Effector CD8-positive, alpha-beta T cell (primary cell): ENCODE results near the gene MSL3.

Source experiments
- DNase-seq: peaks from one replicate; lab custom pipeline; 2025; lab: John Stamatoyannopoulos, UW
- total RNA-seq, 4 experiments: gene quantifications; one replicate each; lab custom pipeline; 2026; lab: John Stamatoyannopoulos, UW

MSL3 gene, protein sequence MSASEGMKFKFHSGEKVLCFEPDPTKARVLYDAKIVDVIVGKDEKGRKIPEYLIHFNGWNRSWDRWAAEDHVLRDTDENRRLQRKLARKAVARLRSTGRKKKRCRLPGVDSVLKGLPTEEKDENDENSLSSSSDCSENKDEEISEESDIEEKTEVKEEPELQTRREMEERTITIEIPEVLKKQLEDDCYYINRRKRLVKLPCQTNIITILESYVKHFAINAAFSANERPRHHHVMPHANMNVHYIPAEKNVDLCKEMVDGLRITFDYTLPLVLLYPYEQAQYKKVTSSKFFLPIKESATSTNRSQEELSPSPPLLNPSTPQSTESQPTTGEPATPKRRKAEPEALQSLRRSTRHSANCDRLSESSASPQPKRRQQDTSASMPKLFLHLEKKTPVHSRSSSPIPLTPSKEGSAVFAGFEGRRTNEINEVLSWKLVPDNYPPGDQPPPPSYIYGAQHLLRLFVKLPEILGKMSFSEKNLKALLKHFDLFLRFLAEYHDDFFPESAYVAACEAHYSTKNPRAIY
- 119 to 140 (median 131) reads per million in 4 experiments for total RNA-seq

DNA sequence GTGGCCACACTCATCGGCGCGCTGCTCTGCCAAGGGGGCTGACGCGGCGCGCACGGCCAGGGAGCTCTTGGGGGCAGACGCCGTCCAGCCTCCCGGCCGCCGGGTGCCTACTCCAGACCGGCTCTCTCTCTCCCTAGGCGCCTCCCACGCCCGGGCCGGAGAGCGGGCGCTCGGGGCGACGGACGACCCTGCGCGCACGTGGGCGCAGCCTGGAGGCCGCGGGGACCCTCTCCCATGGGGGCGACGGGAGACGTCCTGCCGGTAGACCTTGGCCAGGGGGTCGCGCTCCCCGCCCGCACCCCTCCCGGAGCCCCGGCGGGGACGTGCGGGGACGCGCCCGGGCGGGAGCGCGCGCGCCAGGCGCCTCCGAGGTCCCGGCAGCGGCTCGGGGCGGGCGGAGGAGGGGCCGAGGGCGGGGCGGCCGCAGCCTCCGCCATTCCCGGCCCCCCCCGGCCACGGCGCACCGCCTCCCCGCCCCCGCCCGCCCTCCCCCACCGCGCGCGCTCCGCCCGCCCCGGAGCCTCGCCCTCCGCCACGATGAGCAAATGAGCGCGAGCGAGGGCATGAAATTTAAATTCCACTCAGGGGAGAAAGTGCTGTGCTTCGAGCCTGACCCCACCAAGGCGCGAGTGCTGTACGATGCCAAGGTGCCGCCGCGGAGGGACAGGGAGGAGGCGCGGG, at the start of gene MSL3:
TSS of gene MSL3 (plus strand) at position 519 of the 681 bp plus-strand sequence. CDS start at position 546, 27 bp downstream.
- DNase-seq, result peak; percentile 18

DNA sequence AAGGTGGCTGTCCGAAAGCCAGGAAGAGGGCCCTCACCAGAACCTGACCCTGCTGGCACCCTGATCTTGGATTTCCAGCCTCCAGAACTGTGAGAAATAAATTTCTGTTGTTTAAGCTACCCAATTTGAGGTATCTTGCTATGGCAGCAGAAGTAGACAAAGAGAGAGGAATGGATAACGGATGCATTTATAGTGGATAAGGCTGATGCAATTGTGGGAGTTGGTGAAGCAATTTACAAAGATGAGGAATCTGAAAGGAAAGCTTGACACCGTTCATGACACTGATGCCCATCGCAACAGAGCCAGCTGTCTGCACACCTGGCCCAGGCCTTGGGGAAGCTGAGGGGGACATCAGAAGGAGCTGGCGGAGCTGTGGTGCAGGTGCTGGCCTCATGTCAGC, 35.7 kb upstream of the MSL3 start:
- DNase-seq, result no peak

DNA sequence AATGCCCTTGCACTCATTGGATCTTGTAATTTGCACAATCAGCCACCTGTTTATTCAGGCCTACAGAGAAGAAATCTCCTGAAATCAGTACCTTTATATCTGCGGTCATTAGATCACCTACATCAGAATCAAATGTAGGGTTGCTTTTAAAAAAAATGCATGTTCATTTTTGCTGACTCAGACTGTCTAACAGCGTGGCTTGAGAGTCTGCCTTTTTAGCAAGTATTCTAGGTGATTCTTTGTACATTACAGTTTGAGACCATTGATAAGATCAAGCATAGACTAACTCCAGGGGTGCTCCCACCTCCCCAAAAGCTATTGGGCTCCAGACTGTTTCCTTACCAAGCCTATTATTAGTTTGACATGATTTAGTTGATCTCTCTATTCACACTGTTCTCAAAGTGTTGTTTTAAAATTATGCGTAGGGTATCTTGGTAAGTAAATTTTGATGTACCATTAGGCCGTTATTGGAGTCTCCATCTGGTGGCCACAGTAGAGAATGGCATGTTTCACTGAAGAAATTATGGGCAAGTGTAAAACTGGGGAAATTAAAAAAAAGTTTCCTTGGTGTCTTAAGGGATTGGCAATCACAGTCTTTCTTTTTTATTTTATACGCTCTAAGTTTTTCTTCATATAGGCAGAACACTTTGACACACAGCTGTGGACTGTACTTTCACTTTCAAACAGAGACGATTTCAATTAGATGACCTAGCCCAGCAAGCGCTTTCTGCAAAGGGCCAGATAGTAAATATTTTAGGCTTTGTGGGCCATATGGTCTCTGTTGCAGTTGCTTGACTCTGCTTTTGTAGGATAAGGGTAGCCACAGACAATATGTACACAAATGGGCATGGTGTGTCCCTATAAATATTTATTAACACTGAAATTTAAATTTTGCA, 33.7 kb upstream of the MSL3 start:
- no peak for DNase-seq

DNA sequence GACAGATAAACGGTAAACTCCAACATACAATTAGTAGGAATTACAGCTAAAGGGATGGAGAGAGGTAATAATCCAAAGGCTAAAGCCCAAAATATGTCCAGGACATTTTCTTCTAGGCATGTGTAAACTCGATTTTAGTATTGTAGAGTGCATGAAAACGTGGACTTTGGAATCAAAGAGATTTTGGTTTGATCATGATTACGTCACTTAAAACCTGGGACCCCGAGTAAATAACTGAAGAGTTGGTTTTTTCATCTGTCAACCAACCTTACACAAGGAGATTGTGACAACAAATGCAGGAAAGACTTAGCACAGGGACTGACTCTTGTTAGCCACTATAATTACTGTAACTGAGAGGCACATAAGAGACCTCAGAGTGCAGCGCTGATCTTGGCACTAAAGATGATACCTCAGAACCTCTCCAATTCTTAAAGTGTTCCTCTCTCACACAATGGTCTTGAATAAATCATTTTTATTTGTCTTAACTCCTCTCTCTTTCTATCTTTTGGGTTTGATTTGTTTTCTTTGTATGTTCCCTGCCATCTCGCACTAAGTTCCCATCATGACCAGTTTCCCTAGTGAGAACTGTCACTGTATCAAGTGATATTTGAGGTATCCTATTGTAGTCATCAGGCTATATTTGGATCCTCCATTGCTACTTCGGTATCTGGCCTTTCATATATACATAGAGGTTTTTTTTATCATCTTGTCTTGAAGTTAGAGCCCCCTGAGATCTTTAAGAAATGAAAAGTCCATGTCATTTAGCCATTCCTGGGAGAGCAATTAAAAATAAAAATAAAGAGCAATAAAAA, 32.2 kb upstream of the MSL3 start:
- DNase-seq, result no peak

DNA sequence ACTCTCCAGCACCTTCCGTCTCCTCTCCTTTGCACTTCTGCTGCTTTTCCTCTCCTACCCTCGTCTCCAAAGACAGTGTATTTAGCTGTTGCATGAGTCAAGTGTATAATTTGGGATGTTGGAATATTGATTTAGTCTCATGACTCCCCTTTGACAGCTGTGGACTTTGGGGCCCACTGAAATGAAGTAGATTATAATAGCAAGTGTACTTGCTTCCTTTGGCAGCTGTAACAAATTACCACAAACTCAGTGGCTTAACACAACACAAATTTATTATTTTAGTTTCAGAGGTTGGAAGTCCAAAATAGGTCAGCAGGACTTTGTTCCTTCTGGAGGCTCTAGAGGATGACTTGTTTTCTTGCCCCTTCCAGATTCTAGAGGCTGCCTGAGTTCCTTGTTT, 29.5 kb upstream of the MSL3 start:
- DNase-seq, result no peak

DNA sequence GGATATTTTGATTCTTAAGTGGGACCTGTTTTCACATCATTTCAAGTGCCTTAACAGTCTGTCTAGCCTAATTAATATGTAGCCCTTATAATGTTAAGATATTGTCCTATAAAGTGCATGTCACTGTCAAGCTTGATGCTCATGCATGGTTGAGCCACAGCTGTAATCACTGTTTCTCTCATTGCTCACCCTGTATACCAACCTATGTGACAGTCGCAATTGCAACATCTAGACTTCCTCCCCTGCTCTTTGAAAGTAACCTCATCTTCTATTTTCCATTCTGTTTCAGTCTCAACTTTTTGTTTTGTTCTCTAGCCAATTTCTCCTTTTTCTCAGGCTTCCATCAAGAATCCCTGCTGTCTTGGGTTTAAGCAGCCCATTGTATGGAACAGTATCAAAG, 24.4 kb upstream of the MSL3 start:
- no peak for DNase-seq

DNA sequence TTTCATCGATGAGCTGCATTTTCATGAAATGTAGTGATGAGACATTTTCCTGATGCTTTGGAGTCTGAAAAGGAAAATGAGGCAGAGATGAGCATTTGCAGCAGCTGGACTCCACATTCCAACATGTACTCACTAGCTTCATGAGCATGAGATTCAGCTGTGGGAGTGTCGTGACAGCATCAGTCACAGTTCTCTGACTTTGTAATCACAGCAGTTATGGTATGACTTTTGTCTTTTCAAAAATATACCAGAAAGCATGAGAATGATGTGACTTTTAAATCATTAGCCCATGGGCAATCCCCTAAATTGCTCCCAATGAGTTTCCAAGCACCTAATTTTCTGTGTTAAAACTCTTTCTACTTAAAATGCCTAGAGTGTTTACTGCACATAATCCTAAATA, 18.3 kb upstream of the MSL3 start:
- no peak for DNase-seq

DNA sequence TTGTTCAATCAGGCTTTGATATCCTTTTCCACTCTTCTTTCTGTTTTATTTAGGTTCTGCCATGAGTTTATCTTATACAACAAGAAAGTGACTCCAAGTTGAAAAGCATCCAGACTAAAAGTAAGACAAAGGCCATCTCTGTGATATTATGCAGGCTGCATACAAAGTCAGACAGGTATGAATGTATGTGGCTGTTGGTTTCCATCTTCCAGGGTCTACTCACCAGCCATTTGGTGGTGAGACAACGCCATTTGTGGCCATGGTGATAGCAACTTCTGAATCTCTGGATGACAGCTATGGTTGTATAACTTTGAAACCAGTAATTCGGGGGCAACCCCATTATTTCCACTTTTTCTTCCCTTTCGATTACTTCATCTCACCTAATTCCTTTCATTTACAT, 17.2 kb upstream of the MSL3 start:
- DNase-seq, result no peak

DNA sequence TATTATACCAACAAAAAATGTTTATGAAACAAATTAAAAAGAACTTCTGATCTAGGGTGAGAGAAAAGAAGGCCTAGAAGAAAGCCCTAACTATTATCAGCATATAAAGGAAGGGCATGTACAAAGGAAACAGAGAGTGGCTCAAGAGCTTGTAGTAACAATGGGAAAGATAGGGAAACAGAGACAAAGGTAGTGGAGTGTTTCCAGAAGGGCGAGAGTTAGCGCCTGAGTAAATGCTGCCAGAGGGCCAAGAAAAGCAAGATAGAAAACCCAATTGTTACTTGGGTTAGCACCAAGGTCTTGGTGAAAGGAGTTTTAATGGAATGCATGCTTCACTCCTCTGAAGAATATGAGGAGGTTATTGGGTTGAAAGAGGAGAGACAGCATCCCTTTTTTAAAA, 16.5 kb upstream of the MSL3 start:
- DNase-seq, result no peak

DNA sequence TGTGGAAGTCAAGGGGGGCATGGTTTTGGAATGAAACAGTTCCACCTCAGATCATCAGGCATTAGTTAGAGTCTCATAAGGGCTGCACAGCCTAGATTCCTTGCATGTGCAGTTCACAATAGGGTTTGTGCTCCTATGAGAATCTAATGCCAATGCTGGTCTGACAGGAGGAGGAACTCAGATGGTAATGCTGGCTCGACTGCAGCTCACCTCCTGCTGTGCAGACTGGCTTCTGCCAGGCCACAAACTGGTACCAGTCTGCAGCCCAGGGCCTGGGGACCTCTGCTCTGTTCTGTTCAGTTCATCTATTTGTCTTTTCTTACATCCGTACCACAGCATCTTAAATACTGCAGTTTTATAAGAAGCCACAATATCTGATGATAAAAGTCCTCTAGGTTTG, 12.2 kb upstream of the MSL3 start:
- DNase-seq, result no peak

DNA sequence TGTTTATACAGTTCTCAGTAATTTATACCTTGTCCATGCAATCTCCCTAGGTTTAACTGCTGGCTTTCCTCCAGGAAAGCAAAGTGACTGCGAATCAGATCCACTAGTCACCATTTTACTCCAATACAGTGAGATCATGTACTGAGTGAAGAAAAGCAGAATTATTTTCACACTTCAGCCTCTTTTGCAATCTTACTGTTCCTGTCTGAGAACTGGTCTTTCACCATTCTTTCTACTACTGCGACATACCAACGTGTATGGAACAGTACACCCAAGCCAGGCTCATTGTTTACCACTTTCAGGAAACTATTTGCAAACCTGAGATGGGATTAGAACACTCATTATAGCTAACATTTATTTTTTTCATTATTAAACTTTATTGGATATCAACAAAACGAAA, 8.0 kb upstream of the MSL3 start:
- DNase-seq, result no peak

DNA sequence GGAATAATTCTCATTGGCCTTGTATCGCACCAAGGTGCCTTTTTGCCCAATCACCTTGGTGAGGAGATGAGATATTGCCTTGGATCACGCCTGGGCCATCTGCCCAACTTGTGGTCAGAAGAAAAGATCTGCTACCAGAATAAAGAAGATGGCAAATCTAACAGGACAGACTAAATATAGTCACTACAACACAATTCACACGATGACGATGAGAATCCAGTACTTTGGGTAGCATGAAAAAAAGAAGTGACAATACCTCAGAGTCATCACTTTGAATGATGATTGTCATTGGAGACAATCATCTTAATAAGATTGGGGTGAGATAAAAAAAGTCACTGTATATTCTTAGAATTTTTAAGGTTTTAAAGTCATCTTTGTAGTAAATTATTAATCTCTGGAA, 7.3 kb upstream of the MSL3 start:
- no peak for DNase-seq

DNA sequence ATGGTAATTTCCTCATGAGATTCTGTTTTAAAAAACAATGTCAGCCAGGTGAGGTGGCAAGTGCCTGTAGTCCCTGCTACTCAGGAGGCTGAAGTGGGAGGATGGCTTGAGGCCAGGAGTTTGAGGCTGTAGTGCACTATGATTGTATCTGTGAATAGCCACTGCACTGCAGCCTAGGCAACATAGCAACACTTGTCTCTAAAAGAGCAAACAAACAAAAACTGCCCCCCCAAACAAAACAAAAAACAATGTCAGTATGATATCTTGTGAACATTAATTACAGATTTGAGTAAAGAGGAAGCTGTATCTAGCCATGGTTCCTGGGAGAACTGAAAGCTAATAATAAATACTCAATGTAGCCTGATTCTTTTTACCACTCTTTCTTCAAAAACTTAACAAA, 6.8 kb upstream of the MSL3 start:
- DNase-seq, result no peak

DNA sequence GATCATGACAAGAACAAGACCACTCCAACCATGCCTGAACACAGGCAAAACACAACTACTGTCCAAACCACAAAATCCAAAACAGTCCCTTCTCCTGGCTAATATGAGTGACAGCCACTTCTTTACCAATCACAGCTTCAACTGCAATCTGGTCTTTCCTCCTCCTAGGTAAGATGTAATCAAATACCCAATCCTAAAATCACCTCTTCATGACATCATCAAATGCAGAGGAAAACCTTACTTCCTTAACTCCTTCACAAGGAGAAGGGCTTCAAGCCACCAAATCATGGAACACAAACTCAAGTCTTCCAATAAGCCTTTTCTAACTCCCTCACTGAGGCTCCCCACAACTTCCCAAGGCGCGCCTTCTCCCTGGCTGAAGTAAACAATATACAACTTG, 4.4 kb upstream of the MSL3 start:
- DNase-seq, result no peak

DNA sequence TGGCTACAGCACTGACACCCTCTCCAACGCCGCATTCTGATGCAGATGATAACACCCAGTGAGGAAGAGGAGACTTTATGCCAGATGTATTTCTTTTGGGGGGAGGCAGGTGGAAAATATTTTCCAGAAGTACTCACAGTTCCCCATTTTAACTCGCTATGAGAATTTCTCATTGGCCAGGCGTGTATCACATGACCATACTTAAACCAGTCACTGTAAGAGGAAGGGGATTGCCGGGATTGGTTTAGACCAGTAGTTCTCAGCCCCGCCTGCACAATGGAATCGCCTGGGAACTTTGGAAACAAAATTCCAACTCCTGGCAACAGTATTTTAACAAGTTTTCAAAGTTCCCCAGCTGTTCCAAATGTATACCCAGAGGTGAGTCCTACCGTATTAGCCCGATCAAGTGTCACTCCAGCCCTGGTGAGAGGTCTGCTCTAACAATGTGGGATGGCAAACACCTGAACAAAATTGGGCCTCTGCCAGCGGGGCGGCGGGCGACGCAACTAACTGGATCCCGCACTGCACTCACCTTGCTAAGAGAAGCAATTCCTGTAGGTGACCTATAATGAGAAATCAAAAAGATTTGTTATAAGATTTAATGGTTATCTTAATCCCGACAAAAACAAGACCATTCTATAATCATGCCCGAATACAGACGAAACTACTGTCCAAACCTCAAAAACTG, 2.9 kb upstream of the MSL3 start:
- no peak for DNase-seq

DNA sequence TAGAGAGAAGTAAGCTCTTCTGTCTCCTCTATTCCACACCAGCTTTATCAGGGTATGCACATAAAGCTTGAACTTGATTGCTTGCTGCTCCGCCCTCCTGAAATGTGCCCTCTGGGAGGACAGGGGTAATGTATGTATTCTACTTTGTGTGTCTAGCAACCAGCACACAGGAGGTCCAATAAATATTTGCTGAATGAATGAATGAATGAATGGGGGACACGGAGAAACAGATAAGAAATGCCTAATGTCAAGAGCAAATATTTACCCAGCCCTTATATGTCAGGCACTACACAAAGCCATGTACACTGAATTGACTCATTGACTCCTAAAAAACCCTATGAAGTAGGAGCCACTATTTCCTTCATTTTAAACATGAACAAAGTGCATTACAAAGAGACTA, 2.3 kb upstream of the MSL3 start:
- DNase-seq, result no peak

DNA sequence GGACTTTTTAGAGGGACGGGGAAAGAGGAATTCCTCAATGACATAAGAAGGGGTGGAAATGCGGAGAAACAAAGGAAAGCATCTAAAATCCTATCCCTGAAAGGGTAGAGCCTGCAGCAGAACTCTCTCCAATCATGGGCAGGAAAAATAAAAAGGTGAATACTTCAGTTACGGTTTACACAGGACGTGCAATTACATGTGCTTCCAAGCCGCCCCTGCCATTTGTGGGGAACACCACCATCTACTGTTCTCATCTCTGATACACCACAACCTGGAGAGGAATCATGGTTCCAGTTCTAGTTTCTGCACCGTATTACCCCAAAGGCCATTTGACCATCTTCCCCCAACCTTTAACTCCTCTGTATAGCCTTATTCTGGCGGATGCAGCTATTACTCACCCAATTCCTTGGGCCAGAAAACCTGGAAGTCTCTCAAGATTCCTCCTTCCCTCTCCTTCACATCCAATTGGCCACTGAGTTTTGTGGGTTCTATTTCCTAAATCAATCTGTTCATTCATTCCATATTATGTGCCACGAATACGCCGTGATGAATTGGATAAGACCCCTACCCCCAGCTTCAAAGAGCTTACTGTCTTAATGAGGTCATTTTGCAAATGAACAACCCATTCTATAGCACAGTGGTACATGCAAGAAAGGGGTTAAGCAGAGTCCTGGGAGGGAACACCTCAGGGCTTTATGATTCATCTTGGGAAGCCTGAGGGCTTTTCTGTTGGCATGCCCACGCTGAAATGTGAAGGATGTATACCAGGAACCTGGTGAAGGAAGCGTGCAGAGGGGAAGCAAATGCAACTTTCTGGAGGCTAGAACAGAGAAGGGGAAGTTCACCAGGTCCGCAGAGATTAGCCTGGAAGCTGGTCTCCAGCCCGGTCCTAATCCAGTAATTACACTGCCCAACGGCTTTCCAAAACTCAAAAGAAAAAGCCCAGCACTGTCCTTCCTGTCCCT, 1.4 kb upstream of the MSL3 start:
- no peak for DNase-seq

DNA sequence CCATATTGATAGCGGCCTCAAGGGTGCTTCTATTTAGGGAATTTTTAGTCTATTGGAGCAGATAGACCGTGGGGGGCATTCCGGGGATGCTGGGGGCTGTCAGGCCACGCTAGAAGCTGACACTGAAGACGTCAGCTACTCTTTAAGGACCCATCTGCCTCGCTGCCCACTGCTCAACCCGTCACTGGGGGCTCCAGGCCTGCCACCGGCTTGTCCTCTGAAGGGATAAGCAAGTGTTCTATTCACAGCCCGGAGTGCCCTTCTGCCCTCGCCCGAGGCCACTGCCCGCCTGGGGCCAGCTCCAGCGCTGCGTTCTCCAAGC, 679 bp upstream of the MSL3 start:
- DNase-seq, result no peak

DNA sequence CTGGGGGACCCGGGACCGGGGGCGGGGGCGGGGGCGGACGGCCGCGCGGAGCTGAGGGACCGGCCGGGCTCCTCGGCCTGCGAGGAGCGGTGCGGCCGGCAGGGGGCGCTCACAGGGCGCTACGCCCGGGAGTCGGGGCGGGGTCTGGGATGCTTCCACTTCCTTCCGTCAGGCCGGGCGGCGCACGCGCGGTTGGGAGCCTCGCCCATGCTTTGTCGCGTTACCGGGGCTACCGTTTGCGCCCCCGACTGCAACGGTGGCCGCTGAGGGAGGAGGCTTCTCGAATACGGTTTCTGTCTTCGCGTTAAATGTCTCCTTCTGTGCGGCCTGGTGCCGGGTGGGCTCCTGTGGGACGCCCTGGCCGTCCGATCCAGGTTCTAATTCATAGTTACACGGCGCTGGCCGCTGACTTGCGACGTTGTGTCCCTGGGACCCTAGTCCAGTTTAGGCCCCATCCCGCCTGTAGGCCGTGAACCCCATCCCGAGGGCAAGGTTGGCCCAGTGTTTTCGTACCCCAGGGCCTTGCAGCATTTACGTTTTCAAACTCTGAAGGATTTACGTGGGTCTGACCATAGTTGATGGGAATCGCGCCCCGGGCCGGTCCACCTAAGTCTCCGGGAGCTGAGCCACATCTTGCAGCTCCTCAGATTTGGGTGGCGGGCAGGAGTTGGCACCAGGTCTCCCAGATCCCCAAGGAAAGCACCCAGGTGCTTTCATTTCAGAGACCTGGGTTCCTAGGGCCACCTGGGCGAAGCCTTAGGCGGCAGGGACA, 549 bp downstream of the MSL3 start:
- peak; percentile 81 for DNase-seq
